ENCODE data around the gene GREM1. TPM values are rescaled to one million over a fixed set of nuclear protein-coding genes. Genes with fewer than 3 reads are reported as not detected.

Gene GREM1
- total and polyA plus RNA-seq, 9 of the 15 experiments (the other 6 are each of a cell fraction or from before 2014, with no cell fraction given): 0.01 to 0.20 (median 0.06) TPM; not detected in 6

DNA sequence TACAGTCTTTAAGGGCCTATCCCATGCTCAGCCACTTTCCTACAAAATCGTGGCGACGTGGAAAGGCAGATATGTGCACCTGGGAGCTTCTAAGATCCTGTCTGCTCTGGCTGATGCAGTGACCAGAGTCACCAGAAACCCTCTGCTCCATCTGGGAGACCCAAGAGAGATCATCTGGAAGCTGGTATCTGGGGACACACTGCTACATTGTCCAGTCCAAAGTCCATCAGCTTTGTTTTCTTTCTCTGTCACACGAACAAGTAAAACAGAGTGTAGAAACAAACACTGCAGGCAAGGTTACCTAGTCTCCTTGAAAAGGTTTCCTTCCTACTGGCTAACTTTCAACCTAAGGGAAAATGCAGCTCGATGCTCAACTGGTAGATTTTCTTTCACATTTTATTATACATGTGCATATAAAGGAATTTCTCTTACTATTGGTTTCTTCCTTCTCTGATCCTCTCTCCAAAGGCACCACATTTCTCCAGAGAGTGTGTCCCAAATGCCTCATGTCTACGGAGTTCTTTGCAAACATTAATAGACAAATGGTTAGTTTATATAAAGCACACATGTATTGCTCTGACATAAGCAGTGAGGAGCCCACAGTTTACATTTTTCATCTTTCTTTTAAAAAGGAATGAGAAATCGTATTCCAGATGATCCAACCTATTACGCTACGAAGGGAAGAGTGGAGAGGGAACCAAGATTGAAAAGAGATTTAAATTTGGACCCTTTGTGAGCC is 8.3 kb upstream of the GREM1 start (continued):
- TF ChIP-seq NCOA1 (IDR thresholded peaks at IDR 0.05; ENCODE audit: low read depth) (no peak), MEF2A (IDR thresholded peaks at IDR 0.05; ENCODE audit: control insufficient read depth, low read depth, low read length) (no peak), MCM3 (IDR thresholded peaks at IDR 0.05) (no peak), RBM39 (optimal IDR thresholded peaks at IDR 0.05; ENCODE audit: low read depth, low read length) (no peak), ZNF175 (CRISPR knock-in tag; IDR thresholded peaks at IDR 0.05; ENCODE audit: low read depth) (no peak)

DNA sequence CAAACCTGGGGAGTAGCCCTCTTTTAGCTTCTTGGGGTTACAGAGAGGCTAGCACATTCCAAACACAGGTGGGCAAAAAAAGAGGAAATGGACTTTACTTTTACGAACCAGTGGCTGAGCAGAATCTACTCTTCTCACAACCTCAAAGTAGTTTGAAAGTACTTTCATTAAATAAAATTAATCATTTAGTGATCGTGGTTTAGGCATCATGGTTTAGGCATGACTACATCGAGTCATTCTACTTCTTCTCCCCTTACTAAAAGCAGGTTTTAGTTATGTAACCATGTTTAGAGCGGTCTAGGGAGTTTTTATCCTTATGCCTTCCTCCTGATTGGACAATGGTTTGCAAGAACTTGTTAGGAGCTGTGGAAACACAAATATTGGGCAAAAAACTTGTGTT is 2.5 kb upstream of the GREM1 start:
- CTCF ChIA-PET (ENCODE audit: low intra/inter-chr PET ratio): no interaction called here
- in situ Hi-C loops (cut with MboI): no loop called here
- no peak for DNase-seq (ENCODE audit: extremely low read depth in 1 of 4, low spot score in 3 of 4)
- no peaks in the 10 kb centered on the region for H3K79me2 ChIP-seq (ENCODE audit: control insufficient read depth, insufficient read depth, low read length)
- no peaks in the 10 kb centered on the region for H3K36me3 ChIP-seq (ENCODE audit: control insufficient read depth, insufficient read depth, low read length)
- H3K4me3 ChIP-seq: no peak overlapping the region
- no TSS peak for BruUV-seq (replicated peaks)
- H3K27ac ChIP-seq (ENCODE audit: extremely low read depth, low read depth, low read length): no peak overlapping the region
- H3K9me3 ChIP-seq (replicated peaks; ENCODE audit: control insufficient read depth, insufficient read depth, low read depth, low read length): no peaks in the 10 kb centered on the region
- H2AFZ ChIP-seq (ENCODE audit: low read depth, low read length): no peak overlapping the region
- no peak for ATAC-seq
- FAIRE-seq: no peak
- H3K4me2 ChIP-seq (ENCODE audit: insufficient read depth, low read length): no peak overlapping the region
- H3K27me3 ChIP-seq (ENCODE audit: control insufficient read depth in 2 of 2, insufficient read depth in 2 of 2, low read length in 2 of 2): peaks cover 3 to 14% of the 10 kb centered on the region in 2 experiments; a peak in 3 of 5 replicates
- POLR2A ChIA-PET: no interaction called here
- no peak overlapping the region for H3K9ac ChIP-seq (ENCODE audit: insufficient read depth in 1 of 2, low read depth in 2 of 2, low read length in 2 of 2)
- no peaks in the 10 kb centered on the region for H4K20me1 ChIP-seq (replicated peaks; ENCODE audit: control insufficient read depth, insufficient read depth, low read length)
- 1% methylated on average over 4 of the region's 4 CpGs for WGBS (ENCODE audit: insufficient coverage, low coverage, missing lambda C conversion rate)
- TF ChIP-seq POLR3A (IDR thresholded peaks at IDR 0.05; ENCODE audit: borderline replicate concordance, extremely low read depth, insufficient read depth, insufficient read length): no peak
- 0 out of 2 replicates have a peak, but pooled peaks have one; percentile 9 for TF ChIP-seq SPI1 (IDR thresholded peaks at IDR 0.05; ENCODE audit: borderline replicate concordance, low read depth, low read length)
- TF ChIP-seq RBM15 (IDR thresholded peaks at IDR 0.05; ENCODE audit: insufficient read depth, low read length): no peak
- intact Hi-C loops (cut with micrococcal nuclease): no loop called here
- peaks cover 0 to 13% of the 10 kb centered on the region in 2 experiments; a peak in 2 of 5 replicates for H3K4me1 ChIP-seq (replicated peaks in 1 of 2; ENCODE audit: control insufficient read depth in 2 of 2, insufficient read depth in 2 of 2, low read length in 2 of 2)
- H3K9me1 ChIP-seq (ENCODE audit: control insufficient read depth, insufficient read depth, low read length): no peaks in the 10 kb centered on the region

All from K562 (cell line).